HFFc6 (cell line): ENCODE results near the gene PIK3C2A. TPM values are rescaled to one million over a fixed set of nuclear protein-coding genes. Genes with fewer than 3 reads are reported as not detected.

ENCODE experiments used
- DNase-seq: peaks from one replicate; pipeline ENCODE4 v3.0.0-alpha.2; 2018
- H3K27ac Mint-ChIP-seq: 2 replicates; pipeline ENCODE4 v1.8.0; 2020; ENCODE audit warnings: mild to moderate bottlenecking, mixed read lengths
- H3K27me3 Mint-ChIP-seq: 2 replicates; pipeline ENCODE4 v1.8.0; 2021; ENCODE audit warnings: mild to moderate bottlenecking, moderate library complexity, mixed read lengths; ENCODE audit not compliant: insufficient read depth
- H3K36me3 Mint-ChIP-seq: 2 replicates; pipeline ENCODE4 v1.8.0; 2021; ENCODE audit warnings: low read depth, mixed read lengths
- H3K4me1 Mint-ChIP-seq: 2 replicates; pipeline ENCODE4 v1.8.0; 2020; ENCODE audit warnings: low read depth, mixed read lengths
- H3K4me3 Mint-ChIP-seq: 2 replicates; pipeline ENCODE4 v1.8.0; 2020; ENCODE audit warnings: mild to moderate bottlenecking, moderate library complexity, mixed read lengths
- H3K9me3 Mint-ChIP-seq: 2 replicates; pipeline ENCODE4 v1.8.0; 2020; ENCODE audit warnings: mild to moderate bottlenecking, mixed read lengths
- total RNA-seq, 6 experiments: library from RNA; stranded (reverse); fragmentation: NEBNext Ultra II Directional; extraction: Animal tissue kit (Norgen Biotek cat#: 25700); gene quantifications; 2 replicates in 1 of 6; 3 replicates in 5 of 6; pipeline ENCODE4 v1.2.3, GENCODE V29; 2021
- TF ChIP-seq, protein P1 (sequence below): fragments of 200-600 bp; sonication (generic); IDR thresholded peaks from 2 replicates; pipeline ENCODE4 v1.5.0; 2021; ENCODE audit warnings: antibody characterized with exemption, mild to moderate bottlenecking

PIK3C2A gene
- total RNA-seq, 6 experiments from 2014 or later, result 52.7 to 60.7 (median 57.6) TPM

DNA sequence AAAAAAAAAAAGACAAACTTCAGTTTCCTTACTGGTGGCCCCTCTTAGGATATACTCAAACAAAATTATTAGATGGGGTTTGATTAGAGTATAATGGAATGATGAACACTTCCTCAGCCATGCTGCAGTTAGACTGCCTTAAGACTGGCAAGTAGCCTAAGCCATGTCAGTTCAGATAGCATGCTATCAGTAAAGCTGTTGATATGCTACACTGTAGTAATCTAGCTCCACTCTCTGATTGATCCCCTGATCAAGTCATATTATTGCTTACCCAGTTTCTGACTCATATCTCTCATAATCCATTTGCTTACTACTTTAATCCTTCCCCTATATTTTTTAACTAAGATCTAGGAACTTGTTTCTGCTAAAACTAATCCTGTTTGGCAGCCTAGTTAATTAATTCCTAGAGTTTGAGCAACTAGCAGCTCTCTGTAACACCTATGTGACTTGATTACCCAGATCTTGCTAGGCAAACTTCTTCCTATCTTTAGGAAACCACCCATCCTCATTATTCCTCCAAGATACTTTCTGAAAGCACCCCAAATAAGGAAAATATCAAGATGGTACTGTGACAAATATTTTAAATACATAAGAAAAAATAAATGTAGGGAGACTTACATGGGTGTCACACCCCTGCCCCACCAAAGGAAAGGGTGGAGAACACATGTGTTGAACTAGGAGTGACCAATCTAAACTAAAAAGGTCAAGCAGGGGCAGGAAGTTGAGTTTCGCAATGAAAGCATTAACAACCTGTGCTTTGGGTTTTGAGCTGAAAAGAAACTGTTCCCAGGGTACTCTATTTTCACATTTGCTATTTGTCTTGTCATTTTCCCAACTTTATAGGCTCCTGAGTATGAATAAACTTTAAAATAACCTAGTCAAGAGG, 43.2 kb downstream of the PIK3C2A start:
- Mint-ChIP-seq H3K4me1 (peaks cover 14% of the 10 kb centered on the region), H3K27ac (no peak overlapping the region), H3K27me3 (no peaks in the 10 kb centered on the region), H3K4me3 (no peak overlapping the region), H3K9me3 (no peaks in the 10 kb centered on the region), H3K36me3 (peaks cover 12% of the 10 kb centered on the region)
- no peak for DNase-seq
- TF ChIP-seq, protein P1, sequence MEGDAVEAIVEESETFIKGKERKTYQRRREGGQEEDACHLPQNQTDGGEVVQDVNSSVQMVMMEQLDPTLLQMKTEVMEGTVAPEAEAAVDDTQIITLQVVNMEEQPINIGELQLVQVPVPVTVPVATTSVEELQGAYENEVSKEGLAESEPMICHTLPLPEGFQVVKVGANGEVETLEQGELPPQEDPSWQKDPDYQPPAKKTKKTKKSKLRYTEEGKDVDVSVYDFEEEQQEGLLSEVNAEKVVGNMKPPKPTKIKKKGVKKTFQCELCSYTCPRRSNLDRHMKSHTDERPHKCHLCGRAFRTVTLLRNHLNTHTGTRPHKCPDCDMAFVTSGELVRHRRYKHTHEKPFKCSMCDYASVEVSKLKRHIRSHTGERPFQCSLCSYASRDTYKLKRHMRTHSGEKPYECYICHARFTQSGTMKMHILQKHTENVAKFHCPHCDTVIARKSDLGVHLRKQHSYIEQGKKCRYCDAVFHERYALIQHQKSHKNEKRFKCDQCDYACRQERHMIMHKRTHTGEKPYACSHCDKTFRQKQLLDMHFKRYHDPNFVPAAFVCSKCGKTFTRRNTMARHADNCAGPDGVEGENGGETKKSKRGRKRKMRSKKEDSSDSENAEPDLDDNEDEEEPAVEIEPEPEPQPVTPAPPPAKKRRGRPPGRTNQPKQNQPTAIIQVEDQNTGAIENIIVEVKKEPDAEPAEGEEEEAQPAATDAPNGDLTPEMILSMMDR, result no peak

DNA sequence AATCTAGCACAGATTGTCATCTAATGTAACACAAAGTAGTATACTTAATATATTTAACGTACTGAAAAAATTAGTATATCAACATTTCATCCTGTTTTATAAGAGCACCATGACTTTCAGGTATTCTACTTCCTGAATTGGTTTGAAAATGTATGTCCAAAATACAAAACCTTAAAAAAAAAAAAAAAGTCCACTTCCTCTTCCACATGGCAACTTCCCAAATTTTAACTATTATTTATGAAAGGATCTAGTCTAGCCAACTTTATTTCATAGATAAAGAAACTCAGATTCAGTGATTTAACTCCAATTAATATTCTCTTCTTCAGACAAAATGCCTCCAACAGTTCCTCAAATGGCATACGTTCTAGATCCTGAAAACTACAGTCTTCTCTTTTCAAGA, 44.0 kb downstream of the PIK3C2A start:
- TF ChIP-seq, protein P1, result no peak
- DNase-seq, result no peak
- H3K9me3 Mint-ChIP-seq, result no peaks in the 10 kb centered on the region
- no peak overlapping the region for H3K4me3 Mint-ChIP-seq
- peaks cover 8% of the 10 kb centered on the region for H3K36me3 Mint-ChIP-seq
- peaks cover 20% of the 10 kb centered on the region for H3K4me1 Mint-ChIP-seq
- H3K27ac Mint-ChIP-seq, result no peak overlapping the region
- H3K27me3 Mint-ChIP-seq, result no peaks in the 10 kb centered on the region

DNA sequence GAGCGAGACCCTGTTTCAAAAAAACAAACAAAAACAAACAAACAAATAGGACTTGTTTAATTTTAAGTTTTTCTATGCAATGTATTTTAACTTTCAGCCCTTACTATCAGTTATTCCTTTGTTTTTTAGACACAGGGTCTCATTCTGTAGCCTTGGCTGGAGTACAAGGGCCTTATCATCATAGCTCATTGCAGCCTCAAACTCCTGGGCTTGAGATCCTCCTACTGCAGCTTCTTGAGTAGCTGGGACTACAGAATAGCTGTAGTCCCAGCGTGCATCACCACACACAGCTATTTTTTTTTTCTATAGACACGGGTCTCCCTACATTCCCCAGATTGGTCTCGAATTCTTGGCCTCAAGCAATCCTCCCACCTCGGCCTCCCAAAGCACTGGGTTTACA, 44.5 kb downstream of the PIK3C2A start:
- H3K27ac Mint-ChIP-seq, result no peak overlapping the region
- peaks cover 21% of the 10 kb centered on the region for H3K4me1 Mint-ChIP-seq
- H3K36me3 Mint-ChIP-seq, result peaks cover 5% of the 10 kb centered on the region
- no peak overlapping the region for H3K4me3 Mint-ChIP-seq
- TF ChIP-seq, protein P1, result no peak
- DNase-seq, result no peak
- H3K9me3 Mint-ChIP-seq, result no peaks in the 10 kb centered on the region
- H3K27me3 Mint-ChIP-seq, result no peaks in the 10 kb centered on the region

DNA sequence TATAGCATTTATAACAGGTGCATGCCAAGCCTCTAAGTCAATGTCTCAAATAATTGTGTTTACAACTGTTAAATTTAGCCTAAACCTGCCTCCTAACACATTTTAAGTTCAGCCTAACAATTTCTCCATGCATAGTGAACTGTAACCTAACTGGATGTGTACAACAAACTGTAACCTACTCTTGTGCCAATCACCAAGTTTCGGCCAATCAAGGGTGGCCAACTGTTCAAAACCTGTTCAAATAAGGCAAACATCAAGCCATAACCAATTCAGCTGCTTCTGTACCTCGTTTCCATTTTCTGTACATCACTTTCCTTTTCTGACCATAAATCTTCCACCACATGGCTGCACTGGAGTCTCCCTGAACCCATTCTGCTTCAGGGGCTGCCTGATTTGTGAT, 45.4 kb downstream of the PIK3C2A start:
- TF ChIP-seq, protein P1, result no peak
- no peak for DNase-seq
- Mint-ChIP-seq H3K27me3 (no peaks in the 10 kb centered on the region), H3K9me3 (no peaks in the 10 kb centered on the region), H3K27ac (no peak overlapping the region), H3K36me3 (no peaks in the 10 kb centered on the region; the same call in 1 of the 2 replicates), H3K4me1 (peaks cover 21% of the 10 kb centered on the region), H3K4me3 (no peak overlapping the region)

DNA sequence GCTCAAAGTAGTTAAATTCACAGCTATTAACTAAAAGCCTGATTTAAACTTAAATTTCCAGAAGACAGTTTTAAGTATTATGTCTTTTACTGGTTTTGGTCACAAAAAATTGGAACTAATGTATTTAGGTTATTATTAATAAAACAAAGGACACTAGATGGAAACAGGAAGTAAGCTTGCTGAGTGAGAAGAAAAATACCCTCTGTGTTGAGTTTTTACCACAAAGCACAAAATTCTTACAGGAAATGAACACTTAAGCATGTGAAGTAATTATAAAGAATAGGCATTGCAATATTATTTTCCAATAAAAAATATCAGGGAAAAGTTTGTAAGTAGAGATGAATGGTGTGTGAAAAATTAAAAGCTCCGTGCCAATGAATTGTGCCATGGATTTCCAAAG, 46.3 kb downstream of the PIK3C2A start:
- H3K36me3 Mint-ChIP-seq, result no peaks in the 10 kb centered on the region
- TF ChIP-seq, protein P1, result no peak
- no peaks in the 10 kb centered on the region for H3K9me3 Mint-ChIP-seq
- peaks cover 21% of the 10 kb centered on the region for H3K4me1 Mint-ChIP-seq
- no peaks in the 10 kb centered on the region for H3K27me3 Mint-ChIP-seq
- no peak for DNase-seq
- H3K27ac Mint-ChIP-seq, result no peak overlapping the region
- H3K4me3 Mint-ChIP-seq, result no peak overlapping the region
